ENCODE results near the gene LRBA.

The LRBA gene

GRCh38 chr4:150501009-150501727 lies 513.9 kb downstream of the LRBA start:
- H3K4me3 ChIP-seq (ENCODE audit: low read depth, low read length): no peak overlapping the region
- TF ChIP-seq, protein P1, sequence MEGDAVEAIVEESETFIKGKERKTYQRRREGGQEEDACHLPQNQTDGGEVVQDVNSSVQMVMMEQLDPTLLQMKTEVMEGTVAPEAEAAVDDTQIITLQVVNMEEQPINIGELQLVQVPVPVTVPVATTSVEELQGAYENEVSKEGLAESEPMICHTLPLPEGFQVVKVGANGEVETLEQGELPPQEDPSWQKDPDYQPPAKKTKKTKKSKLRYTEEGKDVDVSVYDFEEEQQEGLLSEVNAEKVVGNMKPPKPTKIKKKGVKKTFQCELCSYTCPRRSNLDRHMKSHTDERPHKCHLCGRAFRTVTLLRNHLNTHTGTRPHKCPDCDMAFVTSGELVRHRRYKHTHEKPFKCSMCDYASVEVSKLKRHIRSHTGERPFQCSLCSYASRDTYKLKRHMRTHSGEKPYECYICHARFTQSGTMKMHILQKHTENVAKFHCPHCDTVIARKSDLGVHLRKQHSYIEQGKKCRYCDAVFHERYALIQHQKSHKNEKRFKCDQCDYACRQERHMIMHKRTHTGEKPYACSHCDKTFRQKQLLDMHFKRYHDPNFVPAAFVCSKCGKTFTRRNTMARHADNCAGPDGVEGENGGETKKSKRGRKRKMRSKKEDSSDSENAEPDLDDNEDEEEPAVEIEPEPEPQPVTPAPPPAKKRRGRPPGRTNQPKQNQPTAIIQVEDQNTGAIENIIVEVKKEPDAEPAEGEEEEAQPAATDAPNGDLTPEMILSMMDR (IDR thresholded peaks at IDR 0.05; ENCODE audit: control insufficient read depth, extremely low read depth, insufficient read depth): no peak
- DNase-seq (ENCODE audit: low read depth): no peak

DNA sequence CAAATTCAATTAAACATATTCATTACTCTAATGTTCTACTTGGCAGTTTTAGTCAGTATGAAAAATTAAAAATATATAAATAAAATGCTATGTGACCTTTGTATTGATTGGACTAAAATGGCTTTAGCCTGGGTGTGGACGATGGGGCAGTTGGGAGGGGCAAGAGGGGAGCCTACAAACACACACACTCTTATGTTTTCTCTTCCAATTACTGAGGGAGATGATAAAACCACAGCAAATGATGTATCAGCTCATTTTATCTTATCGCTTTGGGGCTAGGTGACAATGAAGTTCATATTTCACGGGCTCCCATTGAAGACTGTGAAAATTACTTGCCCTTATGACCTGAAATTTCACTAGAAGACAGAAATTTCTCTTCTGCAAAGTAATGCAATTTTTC lies 517.5 kb downstream of the LRBA start:
- H3K4me3 ChIP-seq (ENCODE audit: low read depth, low read length): no peak overlapping the region
- no peak for DNase-seq (ENCODE audit: low read depth)
- TF ChIP-seq, protein P1 (IDR thresholded peaks at IDR 0.05; ENCODE audit: control insufficient read depth, extremely low read depth, insufficient read depth): no peak

GRCh38 chr4:150495550-150495949 lies 519.5 kb downstream of the LRBA start:
- no peak for DNase-seq (ENCODE audit: low read depth)
- H3K4me3 ChIP-seq (ENCODE audit: low read depth, low read length): no peak overlapping the region
- TF ChIP-seq, protein P1 (IDR thresholded peaks at IDR 0.05; ENCODE audit: control insufficient read depth, extremely low read depth, insufficient read depth): no peak

DNA sequence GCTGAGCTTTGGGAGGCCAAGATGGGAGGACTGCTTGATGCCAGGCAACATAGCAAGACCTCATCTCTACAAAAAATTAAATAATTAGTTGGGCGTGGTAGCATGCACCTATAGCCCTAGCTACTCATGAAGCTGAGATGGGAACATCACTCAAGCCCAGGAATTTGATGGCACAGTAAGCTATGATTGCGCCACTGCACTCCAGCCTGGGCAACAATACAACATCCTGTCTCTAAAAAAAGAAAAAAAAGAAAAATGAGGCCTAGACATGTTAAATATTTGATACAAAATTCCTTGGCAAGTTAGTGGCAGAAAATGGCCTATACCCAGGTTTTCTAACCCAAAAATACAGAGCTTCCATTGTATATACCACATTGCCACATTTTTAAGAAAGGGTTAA lies 521.2 kb downstream of the LRBA start:
- H3K4me3 ChIP-seq (ENCODE audit: low read depth, low read length): no peak overlapping the region
- DNase-seq (ENCODE audit: low read depth): no peak
- TF ChIP-seq, protein P1 (IDR thresholded peaks at IDR 0.05; ENCODE audit: control insufficient read depth, extremely low read depth, insufficient read depth): no peak

DNA sequence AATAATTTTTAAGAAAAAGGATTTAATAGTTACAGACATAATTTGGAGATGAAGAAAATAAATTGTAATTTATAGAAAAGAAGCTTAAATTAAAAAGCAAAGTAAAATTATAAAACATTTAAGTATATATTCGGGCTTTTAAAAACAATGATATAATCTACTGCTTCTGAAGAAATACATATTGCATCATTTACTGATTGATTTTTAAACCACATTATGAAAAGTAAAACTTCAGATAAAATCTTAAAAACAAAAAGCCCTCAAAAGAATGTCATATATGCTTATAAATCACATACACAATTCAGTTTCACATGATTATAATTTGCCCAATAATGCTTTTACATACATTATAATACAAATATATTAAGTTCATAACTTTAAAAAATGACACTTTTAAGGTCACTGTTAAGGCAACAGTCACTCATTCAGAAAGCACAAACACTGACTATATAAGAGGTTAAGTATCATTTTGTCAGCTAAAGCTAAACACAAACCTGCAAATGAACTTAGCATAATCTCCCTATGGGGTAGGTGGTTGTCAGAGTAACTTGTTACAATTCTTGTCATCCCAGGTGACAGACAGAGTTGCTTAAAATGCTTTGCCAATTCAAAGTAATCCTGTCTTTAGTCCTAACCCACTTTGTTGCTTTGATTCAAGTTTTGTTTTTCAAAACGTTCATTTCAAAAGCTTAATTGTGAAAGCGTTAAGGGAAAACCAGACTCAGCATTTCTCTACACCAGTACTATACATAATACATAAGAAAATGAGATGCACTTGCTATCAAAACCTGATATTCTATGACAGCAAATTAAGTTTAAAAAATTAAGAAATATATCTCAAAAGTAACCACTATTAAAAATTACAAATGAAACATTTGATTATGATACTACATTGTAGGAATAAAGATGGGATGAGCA lies 523.7 kb downstream of the LRBA start:
- no peak overlapping the region for H3K4me3 ChIP-seq (ENCODE audit: low read depth, low read length)
- TF ChIP-seq, protein P1 (IDR thresholded peaks at IDR 0.05; ENCODE audit: control insufficient read depth, extremely low read depth, insufficient read depth): no peak
- DNase-seq (ENCODE audit: low read depth): no peak

DNA sequence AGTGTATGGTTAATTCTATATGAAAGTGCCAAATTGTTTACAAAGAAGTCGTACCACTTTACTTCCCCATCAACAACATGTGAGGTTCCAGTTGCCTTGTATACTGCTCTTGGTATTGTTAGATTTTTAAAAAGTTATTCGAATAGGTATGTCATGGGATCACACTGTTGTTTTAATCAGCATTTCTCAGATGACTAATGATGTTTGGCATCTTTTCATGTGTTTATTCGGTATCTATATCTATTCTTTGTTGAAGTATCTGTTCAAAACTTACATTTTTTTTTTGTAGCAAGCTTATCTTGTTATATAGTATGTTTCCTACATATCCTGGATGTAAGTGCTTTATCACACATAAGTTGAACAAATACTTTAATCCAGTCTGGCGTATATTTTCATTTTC lies 532.5 kb downstream of the LRBA start:
- DNase-seq (ENCODE audit: low read depth): no peak
- TF ChIP-seq, protein P1 (IDR thresholded peaks at IDR 0.05; ENCODE audit: control insufficient read depth, extremely low read depth, insufficient read depth): no peak
- no peak overlapping the region for H3K4me3 ChIP-seq (ENCODE audit: low read depth, low read length)
